ENCODE results near the gene CAMKK1. TPM values are rescaled to one million over a fixed set of nuclear protein-coding genes. Genes with fewer than 3 reads are reported as not detected.
A peak's percentile ranks its signal among the peaks of the same experiment; 100 is the strongest.

Gene CAMKK1
- total RNA-seq, 1 donor from 2014 or later, result 3.8 TPM

DNA sequence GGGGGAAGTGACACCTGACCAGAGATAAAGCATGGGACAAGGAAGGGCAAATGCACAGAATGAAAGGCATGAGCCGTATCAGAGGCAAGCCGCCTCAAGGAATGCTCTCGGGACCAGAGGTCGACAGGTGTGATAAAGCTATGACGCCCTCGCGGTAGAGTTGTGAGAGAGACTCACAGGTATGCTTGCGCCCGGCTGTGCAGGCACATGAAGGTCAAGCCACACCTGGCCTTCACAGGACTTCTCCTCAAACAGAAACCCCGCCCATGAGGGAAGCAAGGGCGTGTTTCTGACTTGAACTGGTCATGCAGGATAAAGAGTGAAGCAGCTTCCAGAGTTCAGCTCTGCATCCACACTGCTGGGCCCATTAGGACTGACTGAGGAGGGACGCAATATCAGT lies 54.6 kb downstream of the CAMKK1 start:
- DNase-seq (ENCODE audit: low read depth) (no peak), FAIRE-seq (no peak)
- TF ChIP-seq, protein P1, sequence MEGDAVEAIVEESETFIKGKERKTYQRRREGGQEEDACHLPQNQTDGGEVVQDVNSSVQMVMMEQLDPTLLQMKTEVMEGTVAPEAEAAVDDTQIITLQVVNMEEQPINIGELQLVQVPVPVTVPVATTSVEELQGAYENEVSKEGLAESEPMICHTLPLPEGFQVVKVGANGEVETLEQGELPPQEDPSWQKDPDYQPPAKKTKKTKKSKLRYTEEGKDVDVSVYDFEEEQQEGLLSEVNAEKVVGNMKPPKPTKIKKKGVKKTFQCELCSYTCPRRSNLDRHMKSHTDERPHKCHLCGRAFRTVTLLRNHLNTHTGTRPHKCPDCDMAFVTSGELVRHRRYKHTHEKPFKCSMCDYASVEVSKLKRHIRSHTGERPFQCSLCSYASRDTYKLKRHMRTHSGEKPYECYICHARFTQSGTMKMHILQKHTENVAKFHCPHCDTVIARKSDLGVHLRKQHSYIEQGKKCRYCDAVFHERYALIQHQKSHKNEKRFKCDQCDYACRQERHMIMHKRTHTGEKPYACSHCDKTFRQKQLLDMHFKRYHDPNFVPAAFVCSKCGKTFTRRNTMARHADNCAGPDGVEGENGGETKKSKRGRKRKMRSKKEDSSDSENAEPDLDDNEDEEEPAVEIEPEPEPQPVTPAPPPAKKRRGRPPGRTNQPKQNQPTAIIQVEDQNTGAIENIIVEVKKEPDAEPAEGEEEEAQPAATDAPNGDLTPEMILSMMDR (IDR thresholded peaks at IDR 0.05; ENCODE audit: insufficient read depth, low read depth, low read length), result no peak
- no peak for TF ChIP-seq EZH2 (IDR thresholded peaks at IDR 0.05; ENCODE audit: insufficient read depth, low read length)
- Histone ChIP-seq H2AFZ (ENCODE audit: low read depth, low read length) (no peak overlapping the region), H3K4me3 (ENCODE audit: insufficient read depth, low read depth, low read length) (no peak overlapping the region), H3K4me1 (ENCODE audit: insufficient read depth, low read length) (no peaks in the 10 kb centered on the region), H3K27ac (ENCODE audit: low read depth, low read length) (no peak overlapping the region), H3K36me3 (ENCODE audit: insufficient read depth, low read length) (peaks cover 51% of the 10 kb centered on the region), H3K9ac (ENCODE audit: low read length) (no peak overlapping the region), H3K79me2 (ENCODE audit: insufficient read depth, low read length) (peaks cover 77% of the 10 kb centered on the region), H3K9me3 (ENCODE audit: insufficient read depth, low read depth, low read length) (no peaks in the 10 kb centered on the region), H3K27me3 (ENCODE audit: insufficient read depth, low read length) (no peaks in the 10 kb centered on the region), H4K20me1 (ENCODE audit: insufficient read depth, low read length) (peaks cover 60% of the 10 kb centered on the region), H3K4me2 (ENCODE audit: low read length) (no peak overlapping the region)
- Mint-ChIP-seq H3K27me3 (ENCODE audit: low read depth, unreplicated experiment) (no peaks in the 10 kb centered on the region), H3K36me3 (ENCODE audit: low read depth, unreplicated experiment) (peaks cover 6% of the 10 kb centered on the region), H3K4me1 (ENCODE audit: low read depth, unreplicated experiment) (peaks cover 8% of the 10 kb centered on the region), H3K27ac (ENCODE audit: unreplicated experiment) (no peak overlapping the region), H3K9me3 (ENCODE audit: unreplicated experiment) (no peaks in the 10 kb centered on the region), H3K4me3 (ENCODE audit: unreplicated experiment) (no peak overlapping the region)

DNA sequence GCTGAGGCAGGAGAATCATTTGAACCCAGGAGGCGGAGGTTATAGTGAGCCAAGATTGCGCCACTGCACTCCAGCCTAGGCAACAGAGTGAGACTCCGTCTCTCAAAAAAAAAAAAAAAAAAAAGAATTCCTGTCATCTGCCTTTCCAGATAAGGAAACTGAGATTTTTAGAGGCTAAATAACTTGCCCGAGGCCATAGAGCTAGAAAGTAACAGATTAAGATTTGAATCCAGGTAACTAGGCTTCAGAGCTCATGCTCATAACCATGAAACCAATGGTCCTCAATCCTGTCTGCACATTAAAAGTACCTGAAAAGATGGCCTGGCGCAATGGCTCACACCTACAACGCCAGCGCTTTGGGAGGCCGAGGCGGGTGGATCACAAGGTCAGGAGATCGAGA lies 56.3 kb downstream of the CAMKK1 start:
- no peaks in the 10 kb centered on the region for H3K4me1 ChIP-seq (ENCODE audit: insufficient read depth, low read length)
- H3K4me3 ChIP-seq (ENCODE audit: insufficient read depth, low read depth, low read length), result no peak overlapping the region
- FAIRE-seq (no peak), DNase-seq (ENCODE audit: low read depth) (no peak)
- no peak overlapping the region for H3K9ac ChIP-seq (ENCODE audit: low read length)
- H3K4me2 ChIP-seq (ENCODE audit: low read length), result no peak overlapping the region
- Mint-ChIP-seq H3K4me1 (ENCODE audit: low read depth, unreplicated experiment) (peaks cover 8% of the 10 kb centered on the region), H3K27me3 (ENCODE audit: low read depth, unreplicated experiment) (no peaks in the 10 kb centered on the region), H3K36me3 (ENCODE audit: low read depth, unreplicated experiment) (peaks cover 7% of the 10 kb centered on the region), H3K4me3 (ENCODE audit: unreplicated experiment) (no peak overlapping the region), H3K9me3 (ENCODE audit: unreplicated experiment) (no peaks in the 10 kb centered on the region), H3K27ac (ENCODE audit: unreplicated experiment) (no peak overlapping the region)
- H4K20me1 ChIP-seq (ENCODE audit: insufficient read depth, low read length), result peaks cover 62% of the 10 kb centered on the region
- no peaks in the 10 kb centered on the region for H3K9me3 ChIP-seq (ENCODE audit: insufficient read depth, low read depth, low read length)
- no peaks in the 10 kb centered on the region for H3K27me3 ChIP-seq (ENCODE audit: insufficient read depth, low read length)
- TF ChIP-seq EZH2 (IDR thresholded peaks at IDR 0.05; ENCODE audit: insufficient read depth, low read length), result no peak
- TF ChIP-seq, protein P1 (IDR thresholded peaks at IDR 0.05; ENCODE audit: insufficient read depth, low read depth, low read length), result no peak
- no peak overlapping the region for H3K27ac ChIP-seq (ENCODE audit: low read depth, low read length)
- peaks cover 73% of the 10 kb centered on the region for H3K79me2 ChIP-seq (ENCODE audit: insufficient read depth, low read length)
- no peak overlapping the region for H2AFZ ChIP-seq (ENCODE audit: low read depth, low read length)
- H3K36me3 ChIP-seq (ENCODE audit: insufficient read depth, low read length), result peaks cover 41% of the 10 kb centered on the region

DNA sequence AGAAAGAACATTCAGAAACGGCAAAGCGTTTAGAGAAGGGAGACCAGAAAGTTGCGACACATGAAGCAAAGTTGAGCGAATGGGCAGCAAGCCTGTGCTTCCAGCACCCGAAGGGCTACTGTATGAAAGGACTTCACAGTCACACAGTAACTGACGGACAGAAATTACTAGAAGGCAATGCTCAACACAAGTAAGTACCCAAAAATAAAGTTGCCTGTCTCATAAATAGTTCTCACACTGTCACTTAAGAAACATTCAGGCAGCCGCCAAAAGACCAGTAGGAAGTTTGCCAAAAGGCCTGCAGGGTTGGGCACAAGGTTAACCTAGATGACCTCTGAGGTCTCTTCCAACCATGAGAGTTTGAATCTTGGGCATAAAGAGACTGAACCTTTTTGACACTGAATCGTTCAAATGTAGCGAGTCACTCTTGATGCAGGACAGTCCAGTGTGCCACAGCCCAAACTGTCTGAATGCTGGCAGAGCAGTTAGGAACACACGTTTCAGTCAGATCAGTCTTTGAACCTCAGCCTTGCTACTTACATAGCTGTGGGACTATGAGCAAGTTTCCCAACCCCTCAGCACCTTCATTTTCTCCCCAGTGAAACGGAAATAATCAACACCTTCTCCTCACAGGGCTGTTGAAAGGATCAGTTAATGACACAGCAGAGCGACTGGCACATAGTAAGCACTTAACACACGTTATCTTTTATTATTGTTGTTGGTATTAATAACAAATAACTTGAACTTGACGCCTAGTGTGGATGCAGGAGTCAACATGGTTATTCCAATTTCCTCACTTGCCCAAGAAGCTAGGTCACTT lies 57.2 kb downstream of the CAMKK1 start:
- Histone ChIP-seq H4K20me1 (ENCODE audit: insufficient read depth, low read length) (peaks cover 55% of the 10 kb centered on the region), H2AFZ (ENCODE audit: low read depth, low read length) (no peak overlapping the region), H3K4me3 (ENCODE audit: insufficient read depth, low read depth, low read length) (no peak overlapping the region), H3K36me3 (ENCODE audit: insufficient read depth, low read length) (peaks cover 35% of the 10 kb centered on the region), H3K9me3 (ENCODE audit: insufficient read depth, low read depth, low read length) (no peaks in the 10 kb centered on the region), H3K4me2 (ENCODE audit: low read length) (no peak overlapping the region), H3K79me2 (ENCODE audit: insufficient read depth, low read length) (peaks cover 69% of the 10 kb centered on the region), H3K4me1 (ENCODE audit: insufficient read depth, low read length) (no peaks in the 10 kb centered on the region), H3K9ac (ENCODE audit: low read length) (no peak overlapping the region), H3K27me3 (ENCODE audit: insufficient read depth, low read length) (no peaks in the 10 kb centered on the region), H3K27ac (ENCODE audit: low read depth, low read length) (no peak overlapping the region)
- Mint-ChIP-seq H3K27me3 (ENCODE audit: low read depth, unreplicated experiment) (no peaks in the 10 kb centered on the region), H3K9me3 (ENCODE audit: unreplicated experiment) (no peaks in the 10 kb centered on the region), H3K27ac (ENCODE audit: unreplicated experiment) (peak overlapping the region; percentile 1), H3K36me3 (ENCODE audit: low read depth, unreplicated experiment) (peaks cover 9% of the 10 kb centered on the region), H3K4me3 (ENCODE audit: unreplicated experiment) (no peak overlapping the region), H3K4me1 (ENCODE audit: low read depth, unreplicated experiment) (peaks cover 8% of the 10 kb centered on the region)
- TF ChIP-seq, protein P1 (IDR thresholded peaks at IDR 0.05; ENCODE audit: insufficient read depth, low read depth, low read length), result no peak
- no peak for TF ChIP-seq EZH2 (IDR thresholded peaks at IDR 0.05; ENCODE audit: insufficient read depth, low read length)
- FAIRE-seq (no peak), DNase-seq (ENCODE audit: low read depth) (no peak)

All from astrocyte (in vitro differentiated cells and primary cell).